HG03060 (cell line): ENCODE measurements around the gene SLC25A47.

ENCODE experiments used
- ATAC-seq: cut with Tn5 transposase; IDR thresholded peaks from one replicate; pipeline ENCODE4 v1.9.1; 2021; ENCODE audit warnings: low read depth, moderate number of reproducible peaks; ENCODE audit not compliant: unreplicated experiment

Gene SLC25A47

GRCh38 chr14:100374270-100374669 lies 51.1 kb downstream of the SLC25A47 start:
- no peak for ATAC-seq

GRCh38 chr14:100374876-100375265 lies 51.7 kb downstream of the SLC25A47 start:
- no peak for ATAC-seq

GRCh38 chr14:100375266-100375962 lies 52.3 kb downstream of the SLC25A47 start:
- peak; percentile 26 for ATAC-seq

- ATAC-seq, result peak; percentile 52
These were observed 53.0 kb downstream of the SLC25A47 start, which contains the start of gene WDR25 for GRCh38 chr14:100375963-100376735. Gene WDR25 (plus strand): TSS chr14:100376485.

- ATAC-seq, result no peak
These were observed 53.6 kb downstream of the SLC25A47 start for GRCh38 chr14:100376751-100377171.
